HG03342 (cell line): ENCODE measurements around the gene KCNIP3.

Experiments
- ATAC-seq: cut with Tn5 transposase; IDR thresholded peaks from one replicate; pipeline ENCODE4 v1.9.1; 2021; ENCODE audit warnings: mild to moderate bottlenecking, moderate library complexity; ENCODE audit not compliant: unreplicated experiment

Gene KCNIP3

GRCh38 chr2:95294579-95295250 lies 2.4 kb upstream of the KCNIP3 start:
- no peak for ATAC-seq

- no peak for ATAC-seq
These were observed 1.8 kb upstream of the KCNIP3 start for GRCh38 chr2:95295376-95295775.

DNA sequence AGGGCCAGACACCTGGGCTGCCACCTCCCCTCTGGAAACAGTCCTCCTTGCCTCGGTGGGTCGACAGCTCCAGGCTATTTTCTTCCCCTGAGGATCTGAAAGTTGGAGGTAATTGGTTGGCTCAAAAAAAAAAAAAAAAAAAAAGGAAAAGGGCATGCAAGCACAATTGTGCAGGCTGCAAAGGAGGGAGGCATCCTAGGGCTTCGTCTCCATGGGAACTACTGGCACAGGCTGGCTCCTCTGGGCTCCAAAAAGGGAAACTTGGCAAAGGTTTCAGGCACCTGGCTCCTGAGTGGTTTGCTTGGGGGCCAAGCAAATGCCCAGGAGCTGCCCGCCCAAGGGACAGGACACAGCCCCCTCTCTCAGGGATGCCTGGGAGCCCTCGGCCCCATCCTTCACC lies 1.1 kb upstream of the KCNIP3 start:
- ATAC-seq: no peak

DNA sequence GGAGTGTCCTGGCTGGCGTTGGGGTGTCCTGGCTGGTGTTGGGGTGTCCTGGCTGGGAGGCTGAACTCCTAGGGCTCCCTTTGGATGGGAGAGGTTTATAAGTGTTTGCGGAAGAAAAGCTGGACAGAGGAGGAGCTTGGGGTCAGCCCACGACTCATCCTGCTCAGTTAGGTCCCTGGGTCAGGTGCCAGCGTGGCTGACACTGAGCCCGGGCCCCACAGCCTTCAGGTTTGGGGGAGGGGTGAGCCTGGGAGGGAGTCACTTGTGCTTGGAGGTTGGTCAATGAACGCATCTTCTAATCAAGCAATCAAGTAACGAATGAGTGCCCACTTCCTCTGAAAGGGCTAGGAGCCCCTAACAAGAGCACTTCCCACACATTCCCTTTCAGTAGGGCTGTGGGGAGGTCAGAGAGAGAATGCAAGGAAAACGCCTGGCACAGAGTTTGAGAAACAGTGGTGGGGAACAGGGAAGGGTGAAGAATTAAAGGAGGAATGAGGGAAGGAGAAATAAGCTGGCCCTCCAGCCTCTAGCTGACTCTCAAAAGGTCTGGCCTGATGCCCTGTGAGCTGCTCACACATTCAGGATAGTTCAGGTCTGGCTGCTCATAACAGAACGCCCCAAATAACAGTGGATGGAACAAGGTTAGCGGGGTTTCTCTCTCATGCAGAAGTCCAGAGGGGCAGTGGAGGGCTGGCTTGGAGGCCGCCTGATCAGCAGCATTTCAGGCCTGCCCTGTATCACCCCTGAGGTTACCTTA lies 670 bp downstream of the KCNIP3 start:
- ATAC-seq: no peak

- ATAC-seq: no peak
These were observed 1.5 kb downstream of the KCNIP3 start for GRCh38 chr2:95298486-95299111.

DNA sequence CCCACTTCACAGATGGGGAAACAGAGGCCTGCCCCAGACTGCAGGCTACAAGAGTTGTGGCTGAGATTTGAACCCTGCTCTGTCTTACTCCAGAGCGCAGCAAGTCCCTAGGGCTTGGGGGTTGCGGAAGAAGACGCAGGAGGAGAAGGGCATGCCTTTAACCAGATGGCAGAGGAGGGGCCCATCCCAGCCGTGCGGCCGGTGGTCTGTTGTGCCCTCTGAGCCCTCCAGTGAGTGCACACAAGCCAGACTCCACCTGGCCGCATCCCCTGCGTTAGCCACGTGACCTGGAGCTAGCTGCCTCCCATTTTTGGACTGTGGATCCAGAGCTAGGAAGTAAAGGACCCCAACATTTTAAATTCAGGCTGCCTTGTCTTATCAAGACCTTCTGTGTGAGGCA lies 2.8 kb downstream of the KCNIP3 start:
- no peak for ATAC-seq

DNA sequence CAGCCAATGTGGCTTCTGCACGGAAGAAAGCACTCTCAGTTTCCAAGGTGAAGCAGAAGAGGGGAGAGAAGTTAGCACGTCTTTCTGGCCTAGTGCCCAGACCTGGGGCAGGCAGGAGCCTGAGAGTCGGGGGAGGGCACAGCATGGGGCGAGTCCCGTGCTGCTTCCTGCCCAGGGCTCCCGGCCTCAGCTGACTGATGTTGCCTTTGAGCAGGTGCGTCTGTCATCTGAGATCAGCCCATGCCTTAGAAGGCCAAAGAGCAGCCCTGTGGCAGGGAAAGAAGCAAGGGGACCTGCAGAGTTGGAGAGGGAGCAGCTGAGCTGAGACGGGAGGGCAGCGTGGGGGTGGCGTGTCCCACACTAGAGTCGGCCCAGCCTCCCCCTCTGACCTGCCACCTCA lies 3.3 kb downstream of the KCNIP3 start:
- ATAC-seq: no peak

DNA sequence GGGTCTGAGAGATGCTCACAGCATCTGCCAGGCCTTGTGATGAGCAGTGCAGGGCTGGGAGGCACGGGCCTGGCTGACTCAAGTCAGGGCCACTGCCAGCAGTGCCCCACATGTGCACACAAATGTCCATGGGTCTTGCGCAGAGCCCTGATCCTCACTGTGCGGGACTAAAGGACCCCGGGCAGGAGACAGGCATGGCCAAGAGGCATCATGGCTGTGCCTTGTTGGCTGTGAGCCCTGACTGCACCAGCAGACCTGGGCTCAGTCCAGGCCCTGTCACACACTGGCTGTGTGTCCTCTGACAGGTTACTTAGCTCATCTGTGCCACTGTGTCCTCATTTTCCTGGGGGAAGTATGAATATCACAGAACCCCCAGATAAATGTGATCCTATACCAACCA lies 4.0 kb downstream of the KCNIP3 start:
- no peak for ATAC-seq

DNA sequence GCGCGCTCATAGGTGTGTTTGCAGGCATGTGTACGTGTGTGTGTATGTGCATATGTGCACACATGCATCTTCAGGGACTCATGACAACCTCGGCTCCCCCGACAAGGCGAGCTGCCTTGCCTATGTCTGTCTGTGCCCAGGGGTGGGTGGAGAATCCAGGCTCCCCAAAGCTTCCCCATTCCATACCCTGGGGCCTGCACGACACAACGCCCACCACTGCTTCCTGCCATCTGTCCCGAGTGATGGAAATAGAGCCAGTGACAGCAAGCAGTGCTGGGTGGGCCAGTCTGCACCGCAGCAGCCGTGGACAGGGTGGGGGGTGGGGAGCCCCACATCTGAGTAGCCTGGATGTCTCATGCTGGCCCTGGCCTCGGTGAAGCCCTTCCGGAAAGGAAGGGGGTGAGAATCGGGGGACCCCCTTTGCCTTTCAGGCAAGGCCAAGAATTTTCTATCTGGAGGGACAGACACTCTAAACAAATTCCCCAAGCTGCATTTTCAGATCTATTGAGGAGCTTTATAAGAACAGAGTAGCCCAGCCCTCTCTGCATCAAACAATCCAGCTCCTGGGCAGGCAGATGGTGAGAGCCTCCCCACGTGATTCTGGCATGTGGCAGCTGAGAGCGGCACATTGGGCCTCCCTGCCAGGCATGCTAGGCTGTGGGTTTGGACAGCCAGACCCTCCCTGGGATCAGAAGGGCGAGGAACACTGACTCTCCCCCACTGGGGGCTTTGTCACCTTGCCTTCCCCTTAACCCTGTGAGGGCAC lies 4.9 kb downstream of the KCNIP3 start:
- no peak for ATAC-seq

DNA sequence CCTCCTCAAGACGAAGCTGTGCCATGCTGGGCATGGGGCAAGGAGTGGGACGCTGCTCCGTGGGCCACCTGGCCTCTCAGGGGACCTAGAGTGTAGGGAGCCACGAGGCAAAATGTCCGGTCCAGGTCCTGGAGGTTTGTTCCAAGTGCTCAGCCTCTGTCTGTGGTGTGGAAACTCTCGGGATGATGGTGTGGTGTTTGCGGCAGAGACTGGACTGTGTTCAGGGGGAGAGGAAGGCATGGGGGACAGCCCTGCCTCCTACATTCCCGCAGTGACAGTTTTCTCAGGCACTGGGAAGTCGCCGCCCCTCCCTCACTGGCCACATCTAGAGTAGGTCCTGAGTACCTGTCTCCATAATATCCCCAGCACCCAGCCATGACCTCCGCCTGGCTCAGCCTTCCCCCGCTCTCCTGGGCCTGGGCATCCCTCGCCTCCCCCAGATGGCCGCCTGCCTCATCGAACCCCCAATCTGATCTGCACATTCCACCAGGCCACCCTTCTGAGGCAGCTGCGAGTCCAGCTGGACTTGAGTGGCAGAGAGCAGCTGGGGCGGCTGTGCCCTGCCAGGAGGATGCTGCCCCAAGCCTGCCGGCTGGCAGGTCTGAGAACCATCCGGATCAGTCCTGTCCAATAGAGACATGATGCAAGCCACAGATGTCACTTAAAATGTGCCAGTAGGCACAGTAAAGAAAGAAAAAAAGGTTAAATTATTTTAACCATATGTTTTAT lies 6.2 kb downstream of the KCNIP3 start:
- ATAC-seq: no peak

DNA sequence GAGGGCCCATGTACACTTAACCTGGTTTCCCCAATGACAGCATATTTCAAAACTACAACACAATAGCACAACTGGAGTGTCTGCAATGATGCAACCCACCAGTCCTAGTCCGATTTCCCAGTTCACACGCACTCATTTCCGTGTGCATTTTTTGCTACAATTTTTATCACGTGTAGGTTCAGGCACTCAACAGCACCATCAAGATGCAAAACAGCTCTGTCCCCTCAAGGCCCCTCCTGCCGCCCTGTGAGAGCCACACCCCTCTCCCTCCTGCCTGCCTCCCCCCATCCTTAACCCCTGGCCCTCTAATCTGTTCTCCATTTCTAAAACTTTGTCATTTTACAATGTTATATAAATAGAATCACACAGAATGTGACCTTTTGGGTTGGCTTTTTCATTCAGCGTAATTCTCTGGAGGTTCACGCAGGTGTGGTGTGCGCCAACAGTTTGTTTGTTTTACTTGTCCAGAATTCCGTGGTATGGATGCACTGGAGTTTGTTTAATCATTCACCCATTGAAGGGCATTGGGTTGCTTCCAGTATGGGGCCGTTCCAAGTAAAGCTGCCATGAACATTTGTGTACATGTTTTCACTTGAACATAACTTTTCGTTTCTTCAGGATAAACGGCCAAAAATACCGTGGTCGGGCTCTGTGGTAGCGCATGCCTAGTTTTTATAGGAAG lies 8.4 kb downstream of the KCNIP3 start:
- no peak for ATAC-seq

DNA sequence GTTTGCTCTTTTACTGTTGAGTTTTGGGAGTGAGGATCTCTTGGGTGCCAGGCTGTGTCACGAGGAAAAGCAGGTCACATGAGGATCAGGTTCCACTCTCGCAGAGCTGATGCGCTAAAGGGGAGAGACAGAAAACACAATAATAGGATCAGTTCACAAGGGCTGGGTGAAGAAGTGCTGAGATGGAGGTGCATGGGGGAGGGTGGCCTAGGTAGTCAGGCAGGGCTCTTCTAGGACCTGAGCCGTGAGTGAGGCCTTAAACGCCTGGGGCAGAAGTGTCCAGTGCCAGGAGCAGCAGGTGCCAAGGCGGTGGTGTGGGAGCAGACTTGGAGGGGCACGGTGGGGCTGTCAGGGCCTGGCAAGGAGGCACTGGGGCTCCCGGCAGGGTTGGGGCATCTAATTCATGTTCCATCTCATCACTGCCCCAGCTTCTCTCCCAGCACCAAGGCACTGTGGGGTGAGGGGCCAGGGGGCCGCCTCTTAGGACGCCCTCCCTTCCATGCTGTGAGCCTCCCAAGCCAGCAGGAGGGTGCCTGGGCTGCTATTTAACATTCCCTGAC lies 9.3 kb downstream of the KCNIP3 start:
- no peak for ATAC-seq

GRCh38 chr2:95307036-95307435 lies 9.9 kb downstream of the KCNIP3 start:
- no peak for ATAC-seq

- ATAC-seq: no peak
These were observed 10.7 kb downstream of the KCNIP3 start for GRCh38 chr2:95307878-95308277.

DNA sequence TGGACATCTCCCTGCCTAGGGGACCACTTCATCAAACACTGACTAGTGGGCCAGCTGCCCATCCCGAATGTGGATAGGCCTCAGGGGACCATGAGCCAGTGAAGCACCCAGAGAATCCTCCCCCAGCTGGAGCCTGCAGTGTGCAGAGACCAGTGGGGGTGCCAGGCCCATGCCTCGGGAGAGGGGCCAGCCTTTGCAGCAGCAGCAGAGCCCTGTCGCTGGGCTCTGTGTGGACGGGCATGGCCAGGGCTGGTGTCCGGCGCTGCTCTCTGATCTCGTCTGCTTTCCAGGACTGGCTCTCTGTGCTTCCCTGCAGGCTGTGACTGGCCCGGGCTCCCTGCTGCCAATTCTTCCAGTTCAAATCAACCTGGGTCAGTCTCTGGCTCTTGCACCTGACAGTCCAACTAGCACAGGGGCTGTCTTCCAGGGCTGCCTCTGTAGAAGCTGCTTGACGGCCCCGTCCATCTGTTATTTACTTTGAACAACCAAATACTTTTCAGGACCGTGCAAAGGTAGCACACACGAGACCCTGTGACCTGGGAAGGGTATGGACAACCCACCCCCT lies 11.4 kb downstream of the KCNIP3 start:
- ATAC-seq: no peak

DNA sequence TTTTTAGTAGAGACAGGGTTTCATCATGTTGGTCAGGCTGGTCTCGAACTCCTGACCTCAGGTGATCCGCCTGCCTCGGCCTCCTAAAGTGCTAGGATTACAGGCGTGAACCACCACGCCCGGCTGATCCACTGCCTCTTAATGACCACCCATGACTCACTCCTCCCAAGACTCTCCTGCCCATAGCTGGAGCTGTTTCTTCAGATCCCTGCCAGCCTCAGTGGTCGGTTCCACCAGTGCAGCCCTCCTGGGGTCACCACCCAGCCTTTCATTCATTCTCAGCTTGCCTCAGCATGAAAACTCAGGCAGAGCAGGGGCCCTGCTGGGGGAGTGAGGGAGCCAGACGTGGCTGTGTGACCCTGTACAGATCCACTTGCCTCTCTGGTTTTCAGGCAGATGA lies 12.5 kb downstream of the KCNIP3 start:
- ATAC-seq: no peak

DNA sequence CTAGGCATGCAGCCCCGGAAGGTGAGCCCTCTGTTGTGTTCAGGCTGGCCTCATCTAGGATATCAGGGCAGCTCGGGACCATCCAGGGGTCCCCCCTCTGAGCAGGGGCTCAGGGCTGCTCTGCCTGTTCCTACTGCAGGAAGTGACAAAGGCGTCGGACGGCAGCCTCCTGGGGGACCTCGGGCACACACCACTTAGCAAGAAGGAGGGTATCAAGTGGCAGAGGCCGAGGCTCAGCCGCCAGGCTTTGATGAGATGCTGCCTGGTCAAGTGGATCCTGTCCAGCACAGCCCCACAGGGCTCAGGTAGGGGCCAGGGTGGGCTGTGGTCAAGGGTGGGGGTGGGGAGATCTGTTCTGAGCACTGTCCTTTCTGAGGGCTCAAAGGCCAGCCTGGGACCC lies 13.1 kb downstream of the KCNIP3 start:
- ATAC-seq: no peak

GRCh38 chr2:95310651-95311050 lies 13.5 kb downstream of the KCNIP3 start:
- ATAC-seq: no peak

- no peak for ATAC-seq
These were observed 14.8 kb downstream of the KCNIP3 start for GRCh38 chr2:95311815-95312542.
